ENCODE data around the gene TET2.

Gene TET2

DNA sequence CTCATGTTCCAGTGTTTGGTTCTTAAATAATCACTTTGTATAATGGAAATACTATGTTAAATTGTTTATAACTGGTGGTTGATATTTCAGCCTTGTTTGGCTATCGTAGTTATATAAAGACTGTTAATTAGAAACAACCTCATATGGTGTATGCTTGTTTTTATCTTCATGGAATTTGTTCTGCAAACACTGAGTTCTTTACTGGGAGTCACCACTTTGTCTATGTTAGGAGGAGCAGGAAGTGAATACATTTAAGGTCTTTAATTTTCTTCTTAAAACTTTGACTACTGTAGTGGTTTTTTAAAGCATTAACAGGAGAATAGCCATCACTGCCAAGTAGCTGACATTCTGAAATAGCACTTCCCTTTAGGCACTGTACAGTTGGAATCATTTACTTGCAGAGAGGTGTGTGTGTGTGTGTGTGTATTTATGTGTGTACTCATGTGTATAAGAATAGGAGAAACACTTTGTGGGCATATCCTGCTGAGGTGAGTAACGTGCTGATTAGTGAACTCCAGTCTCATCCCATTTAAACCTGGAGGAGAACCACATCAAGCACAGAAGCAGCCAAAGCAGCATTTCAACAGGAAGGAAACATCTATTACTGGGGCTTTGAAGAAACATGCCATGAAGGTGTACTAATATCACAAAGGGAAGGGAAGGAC is 37.8 kb downstream of the TET2 start:
- DNase-seq, result no peak

GRCh38 chr4:105186701-105187161 is 40.1 kb downstream of the TET2 start:
- no peak for DNase-seq

DNA sequence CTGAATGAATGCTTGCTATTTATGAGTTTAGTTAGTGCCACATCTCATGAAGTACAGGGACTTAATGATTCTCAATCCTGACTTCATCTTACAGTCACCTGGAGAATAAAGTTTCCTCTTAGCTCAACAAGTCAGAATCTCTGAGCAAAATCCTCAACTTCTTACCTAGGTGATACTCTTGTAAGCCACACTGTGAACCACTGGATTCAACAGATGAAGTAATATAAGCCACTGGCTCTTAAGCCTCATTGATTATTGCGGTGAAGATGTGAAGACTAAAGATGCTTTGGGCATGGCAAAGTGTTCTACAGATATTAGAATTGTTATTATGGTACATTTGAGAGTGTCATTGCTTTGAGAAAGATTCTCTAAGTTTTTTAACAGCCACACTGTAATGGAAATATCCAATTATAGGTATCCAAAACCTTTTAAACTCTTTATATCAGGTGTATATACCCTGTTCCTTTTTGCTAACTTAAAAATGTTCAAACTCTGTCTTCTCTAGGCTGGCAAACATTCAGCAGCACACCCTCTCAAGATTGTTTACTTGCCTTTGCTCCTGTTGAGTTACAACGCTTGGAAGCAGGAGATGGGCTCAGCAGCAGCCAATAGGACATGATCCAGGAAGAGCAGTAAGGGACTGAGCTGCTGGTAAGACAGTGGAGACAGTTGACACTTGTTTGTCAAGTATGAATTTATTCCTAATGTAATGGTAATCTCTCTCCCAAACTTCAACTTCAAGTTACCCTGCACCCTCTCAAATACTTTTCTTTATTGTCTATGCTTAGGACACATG is 43.4 kb downstream of the TET2 start:
- no peak for DNase-seq

DNA sequence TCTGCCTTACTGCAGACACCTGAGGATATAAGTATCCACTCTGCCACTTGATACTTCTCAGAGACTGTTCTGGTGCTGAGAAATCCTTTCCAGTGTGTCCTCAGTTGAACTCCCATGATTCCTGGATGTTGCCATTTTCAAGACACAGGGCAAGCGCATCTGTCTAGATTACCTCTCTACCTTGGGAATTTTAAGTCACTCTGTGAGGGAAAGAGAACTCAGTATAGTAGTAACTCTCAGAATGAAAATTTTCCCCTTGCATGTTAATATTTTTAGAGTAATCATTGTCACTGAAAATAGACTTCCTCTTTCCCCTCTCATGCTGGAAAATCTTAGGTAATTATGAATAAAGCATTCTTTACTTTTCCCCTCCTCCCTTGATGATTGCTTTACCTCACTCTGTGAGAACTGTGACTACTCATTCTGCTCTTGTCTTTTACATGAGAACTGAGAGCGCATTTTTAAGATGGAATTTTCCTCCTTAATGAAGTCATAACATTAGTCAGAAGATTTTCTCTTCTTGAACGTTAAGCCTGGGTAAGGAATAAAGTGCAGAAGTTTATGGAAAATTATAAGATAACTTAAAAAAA is 45.0 kb downstream of the TET2 start:
- DNase-seq, result no peak

DNA sequence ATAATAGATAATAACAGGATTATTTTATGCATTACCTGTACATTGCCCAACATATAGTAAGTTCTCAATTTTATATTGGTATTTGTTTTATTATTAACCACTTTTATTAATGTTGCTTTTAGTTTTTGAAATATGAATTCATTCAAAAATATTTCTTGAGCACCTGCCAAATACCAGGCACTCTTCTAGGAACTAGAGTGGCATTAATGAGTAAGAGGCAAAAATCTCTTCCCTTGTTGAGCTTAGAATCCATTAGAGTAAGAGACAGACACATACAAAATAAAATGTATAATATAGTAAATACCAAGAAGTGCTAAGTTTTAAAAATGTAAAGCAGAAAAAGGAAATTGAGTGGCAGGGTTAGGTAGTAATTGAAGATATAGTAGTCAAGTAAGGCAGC is 45.8 kb downstream of the TET2 start:
- DNase-seq, result no peak

DNA sequence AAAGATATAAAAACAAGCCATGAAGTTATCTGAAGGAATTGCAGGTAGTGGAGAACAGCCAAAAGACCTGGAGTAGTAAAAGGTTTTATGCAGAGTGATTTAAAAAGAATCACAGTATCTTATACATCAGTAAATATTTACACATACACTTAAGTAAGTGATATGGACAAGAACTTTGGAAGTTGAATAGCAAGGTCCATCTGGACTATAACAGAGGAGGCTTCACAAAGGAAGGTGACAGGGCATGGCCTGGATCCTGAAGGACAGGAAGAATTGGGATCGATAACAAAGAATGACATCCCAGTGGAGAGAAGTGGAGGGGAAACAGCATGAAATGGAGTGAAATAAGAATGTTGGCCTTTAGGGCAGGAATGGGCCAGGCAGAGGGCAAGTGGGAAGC is 46.2 kb downstream of the TET2 start:
- no peak for DNase-seq

DNA sequence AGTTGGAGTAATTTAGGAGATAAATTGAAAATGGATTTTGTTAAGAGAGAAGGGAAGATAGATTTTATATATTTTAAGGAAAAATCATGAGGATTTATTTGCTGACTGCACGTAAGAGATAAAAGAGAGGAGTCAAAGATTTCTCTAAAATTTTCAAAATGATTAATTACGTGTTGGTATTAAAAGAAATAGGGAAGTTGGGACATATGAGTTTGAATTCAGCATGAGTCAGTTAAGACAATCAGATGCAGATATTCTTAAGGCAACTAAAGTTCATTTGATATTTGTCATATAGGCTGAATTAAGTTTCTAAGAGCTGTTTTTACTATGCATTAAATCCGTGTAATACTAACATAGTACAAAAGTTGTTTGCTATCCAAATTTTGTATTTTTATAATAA is 46.9 kb downstream of the TET2 start:
- DNase-seq, result no peak

- no peak for DNase-seq
Measured at GRCh38 chr4:105194328-105195231, 47.9 kb downstream of the TET2 start.

DNA sequence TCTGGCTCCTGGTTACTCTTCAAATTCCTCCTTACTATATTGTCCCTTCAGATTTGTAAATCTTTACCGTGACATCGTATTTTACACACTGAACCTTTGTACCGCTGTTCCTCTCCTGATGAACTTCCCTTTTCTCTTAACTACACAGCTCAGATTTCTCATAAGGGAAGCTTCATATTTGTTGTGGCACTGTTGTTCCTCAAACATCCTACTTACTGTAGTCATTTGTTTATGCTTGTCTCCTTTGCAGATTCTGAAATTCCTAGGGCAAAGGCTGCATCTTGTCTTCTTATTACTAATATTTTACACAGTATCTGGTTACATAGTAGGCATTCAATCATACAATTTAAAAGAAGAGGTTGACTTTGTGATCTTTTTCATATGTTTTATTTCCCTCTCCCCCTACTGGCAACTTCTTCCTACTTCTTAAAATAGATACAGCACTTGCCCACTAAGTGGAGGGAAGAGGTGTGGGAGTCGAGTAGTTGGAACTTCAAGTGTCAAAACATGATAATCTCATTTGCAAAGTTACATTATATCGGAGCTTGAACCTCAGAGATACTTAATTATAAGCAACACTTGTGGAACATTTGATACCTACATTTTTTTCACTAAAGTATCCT is 50.0 kb downstream of the TET2 start:
- DNase-seq, result peak in 1 of 2 donors; percentile 7

DNA sequence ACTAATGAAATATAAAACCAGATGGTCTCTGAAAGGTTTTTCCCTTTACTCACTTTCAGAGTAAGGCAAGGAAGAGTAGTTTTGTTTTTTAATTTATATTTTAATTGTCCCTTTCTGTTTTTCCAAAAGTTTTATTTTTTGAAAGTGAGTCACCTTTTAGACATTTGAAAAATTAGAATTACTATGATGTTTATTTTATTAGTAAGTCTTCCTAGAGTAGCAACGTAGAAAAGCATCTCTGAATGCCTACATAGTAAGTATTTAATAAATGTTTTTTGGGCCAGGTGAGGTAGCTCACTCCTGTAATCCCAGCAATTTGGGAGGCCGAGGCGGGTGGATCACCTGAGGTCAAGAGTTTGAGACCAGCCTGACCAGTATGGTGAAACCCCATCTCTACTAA is 51.1 kb downstream of the TET2 start:
- no peak for DNase-seq

- DNase-seq, result no peak
Measured at GRCh38 chr4:105198541-105198940, 51.9 kb downstream of the TET2 start.

GRCh38 chr4:105206214-105206613 is 59.5 kb downstream of the TET2 start:
- no peak for DNase-seq

GRCh38 chr4:105207386-105207785 is 60.7 kb downstream of the TET2 start:
- DNase-seq, result no peak

GRCh38 chr4:105208561-105208960 is 61.9 kb downstream of the TET2 start:
- DNase-seq, result no peak

DNA sequence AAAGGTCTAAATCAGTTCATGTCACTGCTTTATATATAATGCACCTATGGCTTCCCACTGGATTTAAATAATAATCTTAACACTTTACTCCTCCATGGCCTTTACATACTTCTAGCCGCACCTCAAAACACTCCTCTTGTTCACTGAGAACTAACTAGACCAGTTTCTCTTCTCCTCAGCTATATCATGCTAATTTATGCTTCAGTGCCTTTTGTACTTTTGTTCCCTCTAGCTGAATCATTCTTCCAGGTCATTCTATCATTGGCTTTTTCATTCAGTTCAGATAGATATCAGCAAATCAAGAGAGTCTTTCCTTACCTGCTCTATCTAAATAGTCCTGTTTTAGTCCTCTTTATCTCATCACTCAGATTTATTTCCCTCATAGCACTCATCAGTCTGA is 64.2 kb downstream of the TET2 start:
- no peak for DNase-seq

GRCh38 chr4:105215609-105216313 is 69.1 kb downstream of the TET2 start:
- DNase-seq, result no peak

DNA sequence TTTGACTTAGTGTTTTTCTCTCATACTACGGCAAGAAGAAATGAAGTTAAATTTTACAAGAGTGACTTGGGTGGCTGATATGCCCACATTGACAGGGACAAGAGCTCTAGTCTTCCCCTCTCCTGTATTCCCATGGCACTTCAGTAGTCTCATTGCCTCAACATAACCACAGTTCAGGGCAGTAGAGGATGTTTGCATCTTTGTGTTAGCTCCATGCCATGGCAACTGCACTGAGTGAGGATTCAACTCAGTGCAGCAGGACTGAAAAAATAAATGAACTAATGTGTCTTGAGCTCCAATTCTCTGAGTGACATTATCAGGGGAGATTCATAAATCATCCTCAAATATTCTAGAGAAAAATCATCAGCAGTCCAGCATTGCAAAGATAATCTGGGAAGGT is 78.8 kb downstream of the TET2 start:
- DNase-seq, result no peak

DNA sequence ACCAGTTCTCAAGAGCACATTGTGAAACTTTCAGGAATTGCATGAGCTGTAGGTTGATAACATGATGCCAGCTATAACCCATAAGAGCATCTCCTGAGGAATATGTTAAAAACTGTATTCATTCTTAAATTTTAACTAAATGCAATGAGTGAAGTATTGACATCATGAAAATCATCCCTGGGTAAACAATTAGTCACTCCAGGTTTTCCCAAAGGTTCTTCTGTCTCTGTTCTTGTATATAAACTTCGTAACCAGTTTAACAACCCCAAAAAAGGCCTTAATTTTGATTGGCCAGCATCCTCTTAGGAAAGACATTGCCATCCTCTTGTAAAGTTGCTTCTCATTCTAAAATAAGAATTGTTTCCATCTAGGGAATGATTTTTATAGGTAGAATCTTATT is 80.4 kb downstream of the TET2 start:
- DNase-seq, result no peak

- DNase-seq, result no peak
Measured at GRCh38 chr4:105230287-105230686, 83.6 kb downstream of the TET2 start.

- DNase-seq, result no peak
Measured at GRCh38 chr4:105232374-105232773, 85.7 kb downstream of the TET2 start.

DNA sequence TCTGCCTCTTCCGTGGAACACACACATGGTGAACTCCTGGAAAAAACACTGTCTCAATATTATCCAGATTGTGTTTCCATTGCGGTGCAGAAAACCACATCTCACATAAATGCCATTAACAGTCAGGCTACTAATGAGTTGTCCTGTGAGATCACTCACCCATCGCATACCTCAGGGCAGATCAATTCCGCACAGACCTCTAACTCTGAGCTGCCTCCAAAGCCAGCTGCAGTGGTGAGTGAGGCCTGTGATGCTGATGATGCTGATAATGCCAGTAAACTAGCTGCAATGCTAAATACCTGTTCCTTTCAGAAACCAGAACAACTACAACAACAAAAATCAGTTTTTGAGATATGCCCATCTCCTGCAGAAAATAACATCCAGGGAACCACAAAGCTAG is 87.9 kb downstream of the TET2 start:
- DNase-seq, result no peak

Data from CD4-positive, alpha-beta T cell treated with Interleukin-4 for 1 hour (primary cell).